Activated CD8-positive, alpha-beta memory T cell treated with anti-CD3 and anti-CD28 coated beads for 1 hour (primary cell): ENCODE measurements around the gene EMILIN3.

Experiments
- DNase-seq, 2 donors: peaks; one replicate each; pipeline ENCODE4 v3.0.0-alpha.2; 2020; ENCODE audit warnings: low read depth in 1 of 2; ENCODE audit errors: extremely low read depth in 1 of 2

EMILIN3 gene, protein sequence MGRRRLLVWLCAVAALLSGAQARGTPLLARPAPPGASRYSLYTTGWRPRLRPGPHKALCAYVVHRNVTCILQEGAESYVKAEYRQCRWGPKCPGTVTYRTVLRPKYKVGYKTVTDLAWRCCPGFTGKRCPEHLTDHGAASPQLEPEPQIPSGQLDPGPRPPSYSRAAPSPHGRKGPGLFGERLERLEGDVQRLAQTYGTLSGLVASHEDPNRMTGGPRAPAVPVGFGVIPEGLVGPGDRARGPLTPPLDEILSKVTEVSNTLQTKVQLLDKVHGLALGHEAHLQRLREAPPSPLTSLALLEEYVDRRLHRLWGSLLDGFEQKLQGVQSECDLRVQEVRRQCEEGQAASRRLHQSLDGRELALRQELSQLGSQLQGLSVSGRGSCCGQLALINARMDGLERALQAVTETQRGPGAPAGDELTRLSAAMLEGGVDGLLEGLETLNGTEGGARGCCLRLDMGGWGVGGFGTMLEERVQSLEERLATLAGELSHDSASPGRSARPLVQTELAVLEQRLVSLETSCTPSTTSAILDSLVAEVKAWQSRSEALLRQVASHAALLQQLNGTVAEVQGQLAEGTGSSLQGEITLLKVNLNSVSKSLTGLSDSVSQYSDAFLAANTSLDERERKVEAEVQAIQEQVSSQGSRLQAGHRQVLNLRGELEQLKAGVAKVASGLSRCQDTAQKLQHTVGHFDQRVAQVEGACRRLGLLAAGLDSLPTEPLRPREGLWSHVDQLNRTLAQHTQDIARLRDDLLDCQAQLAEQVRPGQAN

GRCh38 chr20:41366546-41367392 lies at the start of gene EMILIN3:
TSS of gene EMILIN3 (minus strand) at chr20:41366818. CDS start at chr20:41366634, 184 bp downstream.
- no peak for DNase-seq

- DNase-seq: no peak
Observed at GRCh38 chr20:41415191-41415590, 48.6 kb upstream of the EMILIN3 start.

DNA sequence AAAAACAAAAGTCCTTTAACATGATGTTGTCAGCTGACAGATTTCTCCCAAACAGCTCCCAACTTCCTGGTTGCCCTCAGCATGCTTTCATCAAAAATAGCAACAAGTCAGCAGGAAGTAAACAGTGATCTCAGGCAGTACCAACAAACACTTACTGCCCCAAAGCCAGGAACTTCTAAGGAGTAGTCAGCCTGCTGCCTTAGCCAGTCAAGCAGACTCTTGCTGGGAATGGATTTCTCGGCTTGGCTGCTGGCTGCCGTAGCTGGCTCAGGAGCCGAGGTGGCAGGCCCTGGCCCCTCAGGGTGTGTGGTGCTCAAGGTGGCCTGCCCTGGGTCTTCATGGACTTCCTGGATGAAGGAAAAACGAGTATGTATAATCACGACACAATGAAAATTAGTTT lies 46.6 kb upstream of the EMILIN3 start:
- no peak for DNase-seq

DNA sequence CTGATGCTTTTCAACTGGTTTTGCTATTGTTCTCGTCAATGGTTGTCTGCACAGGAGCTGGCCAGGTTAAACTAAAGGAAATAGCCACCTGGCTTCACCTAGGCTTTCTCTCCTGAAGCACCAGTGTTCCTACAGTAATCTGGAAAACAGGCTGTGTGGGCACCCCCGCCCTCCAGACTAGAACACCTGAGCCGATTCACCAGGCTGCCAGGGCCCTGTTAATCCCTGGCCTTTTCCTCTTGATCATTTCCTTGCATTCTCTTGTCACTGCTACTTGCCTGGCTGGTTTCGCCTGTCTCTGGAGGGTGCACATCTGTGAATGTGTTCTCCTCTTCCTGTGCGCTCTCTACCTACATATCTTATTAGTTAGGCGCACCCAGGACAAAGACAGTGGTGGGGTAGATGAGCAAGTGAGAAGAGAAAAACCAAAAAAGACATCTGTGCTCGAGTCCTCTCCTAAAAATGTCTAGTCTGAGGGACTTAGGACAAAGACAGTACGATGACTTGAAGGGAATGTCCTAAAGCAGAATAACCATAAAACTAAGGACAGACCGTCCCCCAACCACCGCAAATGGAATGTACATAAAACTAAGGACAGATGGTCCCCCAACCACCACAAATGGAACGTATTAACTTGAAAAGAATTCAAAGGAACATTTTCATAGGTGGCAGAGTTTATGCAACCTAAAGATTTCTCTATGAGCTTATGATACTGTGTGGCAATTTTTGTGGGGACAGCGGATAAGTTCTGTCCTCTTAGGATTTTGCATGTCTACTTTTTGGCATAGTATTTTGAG lies 45.9 kb upstream of the EMILIN3 start:
- no peak for DNase-seq

DNA sequence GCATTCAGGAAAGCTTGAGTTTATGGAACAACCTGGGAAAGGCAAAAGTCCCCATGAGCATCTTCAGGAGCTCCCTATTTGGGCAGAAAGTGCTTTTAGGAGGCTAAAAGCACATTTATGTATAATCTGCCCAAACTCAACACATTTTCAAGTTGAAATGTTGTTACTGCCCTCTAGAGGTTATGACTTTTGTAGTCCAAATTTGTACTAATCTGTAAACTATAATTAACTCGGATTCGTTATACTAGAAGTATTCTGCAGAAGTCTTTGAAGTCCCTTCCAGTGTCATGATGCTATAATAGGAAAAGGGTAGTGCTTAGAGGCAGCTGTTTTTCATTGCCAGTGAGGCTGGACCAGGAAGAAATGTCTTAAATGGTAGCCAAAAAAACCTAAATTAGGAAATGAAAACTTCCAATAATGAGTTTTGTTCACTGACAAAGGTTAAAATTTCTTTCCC lies 44.8 kb upstream of the EMILIN3 start:
- DNase-seq: no peak

- no peak for DNase-seq
Observed at GRCh38 chr20:41408986-41409385, 42.4 kb upstream of the EMILIN3 start.

DNA sequence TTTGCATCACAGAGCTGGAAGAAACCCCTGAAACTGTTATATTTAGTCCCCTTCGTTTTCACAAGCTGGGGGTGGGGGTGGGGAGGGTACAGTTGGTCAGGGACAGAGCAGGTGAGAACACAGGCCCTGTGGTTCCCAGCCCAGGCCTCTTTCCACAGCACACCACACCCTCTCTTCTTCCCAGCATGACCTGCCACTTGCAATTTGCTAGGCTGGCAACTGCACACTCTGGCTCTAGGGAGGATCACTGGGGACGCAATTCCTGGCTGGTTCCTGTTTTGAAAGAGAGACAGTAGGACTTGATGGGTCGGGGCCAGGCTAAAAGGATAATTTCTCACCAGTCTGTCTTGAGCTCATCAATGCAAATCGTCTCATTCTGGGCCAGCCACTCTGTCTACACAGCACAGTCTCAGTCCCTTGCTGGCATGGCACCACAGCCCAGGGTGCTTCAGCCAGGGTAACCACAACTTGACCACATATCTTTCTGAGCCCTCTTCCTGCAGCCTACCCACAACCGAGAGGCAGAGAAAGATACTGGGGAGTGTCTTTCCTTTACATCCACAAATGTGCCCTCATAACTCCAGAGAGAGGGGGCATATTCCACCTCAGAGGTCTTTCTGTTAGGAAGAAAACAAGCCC lies 41.7 kb upstream of the EMILIN3 start:
- no peak for DNase-seq

DNA sequence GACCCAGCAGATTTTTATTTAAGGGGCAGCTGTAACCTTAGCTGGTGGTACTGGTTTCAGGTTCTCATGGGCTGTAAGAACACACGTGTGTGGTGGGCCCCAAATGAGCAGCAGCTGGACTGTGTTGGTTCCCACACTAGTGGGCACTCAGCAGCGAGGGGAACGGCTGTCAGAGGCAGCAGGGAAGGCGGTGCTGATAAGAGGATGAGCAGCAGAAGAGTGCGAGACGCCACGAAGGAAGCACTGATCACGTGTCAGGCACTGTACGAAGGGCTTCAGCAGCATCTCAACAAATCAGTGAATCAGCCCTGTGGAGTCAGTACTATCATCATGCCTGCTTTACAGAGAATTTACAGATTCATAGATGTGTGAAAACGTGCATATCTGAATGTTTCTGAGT lies 41.0 kb upstream of the EMILIN3 start:
- no peak for DNase-seq

- DNase-seq: no peak
Observed at GRCh38 chr20:41406896-41407444, 40.4 kb upstream of the EMILIN3 start.

DNA sequence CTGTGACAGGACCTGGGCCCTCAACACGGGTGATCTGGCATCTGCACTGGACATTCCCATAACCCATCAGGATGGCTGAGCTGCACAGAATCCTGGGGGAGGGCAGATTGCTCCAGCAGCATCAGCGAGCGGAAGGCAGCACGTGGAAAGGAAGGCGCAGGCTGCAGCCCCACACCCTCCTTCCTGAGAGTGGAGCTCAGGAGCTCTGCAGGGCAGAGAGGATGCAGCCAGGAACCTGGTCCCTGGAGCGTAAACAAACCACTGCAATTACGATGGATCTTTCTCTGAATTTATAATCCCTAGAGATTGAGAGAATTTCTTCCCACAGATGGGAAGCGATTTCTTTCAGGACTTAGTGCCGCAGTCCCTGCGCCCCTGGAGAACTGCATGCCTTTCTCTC lies 39.7 kb upstream of the EMILIN3 start:
- no peak for DNase-seq

DNA sequence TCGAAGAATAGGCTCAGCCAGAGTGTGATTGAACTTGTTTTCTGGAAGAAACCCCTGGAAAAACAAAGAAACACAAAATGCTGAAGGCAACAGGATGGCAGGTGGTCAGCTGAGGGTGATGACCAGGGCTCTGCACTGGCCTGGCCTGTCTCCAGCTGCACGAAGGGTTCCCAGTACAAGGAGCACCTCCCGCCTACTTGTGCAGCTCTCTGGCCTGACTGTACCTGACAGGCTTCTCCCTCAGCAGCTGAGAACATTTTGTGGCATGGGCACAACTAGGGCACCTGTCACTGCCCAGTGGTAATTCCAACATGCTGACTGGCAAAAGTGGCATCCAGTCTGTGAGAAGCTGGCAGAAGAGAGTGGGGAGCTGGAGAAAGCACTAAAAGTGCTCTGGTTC lies 38.8 kb upstream of the EMILIN3 start:
- no peak for DNase-seq

DNA sequence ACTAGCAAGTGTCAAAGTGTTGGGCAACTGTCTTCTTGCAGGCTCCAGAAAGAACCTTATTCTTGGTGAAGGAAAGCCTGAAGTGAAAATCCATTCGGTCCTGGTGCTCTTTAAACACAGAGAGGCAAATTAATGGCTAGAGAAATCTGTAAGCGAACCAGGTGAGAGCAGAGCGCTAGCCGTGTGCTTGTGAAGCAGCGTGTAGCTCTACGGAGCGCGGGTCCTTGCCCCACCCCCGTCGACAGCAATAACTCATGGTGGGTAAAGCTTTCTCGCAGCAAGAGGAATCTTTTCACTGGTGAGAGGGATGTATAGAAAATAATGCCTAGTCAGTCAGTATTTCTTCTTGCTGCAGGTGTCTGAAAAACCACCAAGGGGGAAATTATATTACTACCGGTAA lies 37.0 kb upstream of the EMILIN3 start:
- DNase-seq: no peak

DNA sequence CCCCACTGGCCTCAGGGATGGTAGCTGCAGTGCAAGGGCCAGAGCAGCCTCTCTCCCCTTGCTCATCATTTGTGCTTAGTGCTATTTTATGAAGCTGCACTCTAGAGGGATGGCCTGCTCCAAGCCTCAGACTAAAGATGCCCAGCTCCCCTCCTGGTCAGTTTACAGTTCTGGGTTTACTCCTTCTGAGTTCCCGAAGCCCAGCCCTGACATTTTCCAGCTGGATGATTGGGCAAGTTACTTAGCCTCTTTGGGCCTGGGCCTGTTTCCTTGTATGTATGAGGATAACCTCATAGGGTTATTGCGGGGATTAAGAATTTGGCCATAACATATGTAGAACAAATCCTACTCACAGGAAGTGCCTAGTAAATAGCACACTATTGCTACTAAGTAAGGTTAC lies 31.8 kb upstream of the EMILIN3 start:
- no peak for DNase-seq

GRCh38 chr20:41395667-41396664 lies 29.3 kb upstream of the EMILIN3 start:
- no peak for DNase-seq

DNA sequence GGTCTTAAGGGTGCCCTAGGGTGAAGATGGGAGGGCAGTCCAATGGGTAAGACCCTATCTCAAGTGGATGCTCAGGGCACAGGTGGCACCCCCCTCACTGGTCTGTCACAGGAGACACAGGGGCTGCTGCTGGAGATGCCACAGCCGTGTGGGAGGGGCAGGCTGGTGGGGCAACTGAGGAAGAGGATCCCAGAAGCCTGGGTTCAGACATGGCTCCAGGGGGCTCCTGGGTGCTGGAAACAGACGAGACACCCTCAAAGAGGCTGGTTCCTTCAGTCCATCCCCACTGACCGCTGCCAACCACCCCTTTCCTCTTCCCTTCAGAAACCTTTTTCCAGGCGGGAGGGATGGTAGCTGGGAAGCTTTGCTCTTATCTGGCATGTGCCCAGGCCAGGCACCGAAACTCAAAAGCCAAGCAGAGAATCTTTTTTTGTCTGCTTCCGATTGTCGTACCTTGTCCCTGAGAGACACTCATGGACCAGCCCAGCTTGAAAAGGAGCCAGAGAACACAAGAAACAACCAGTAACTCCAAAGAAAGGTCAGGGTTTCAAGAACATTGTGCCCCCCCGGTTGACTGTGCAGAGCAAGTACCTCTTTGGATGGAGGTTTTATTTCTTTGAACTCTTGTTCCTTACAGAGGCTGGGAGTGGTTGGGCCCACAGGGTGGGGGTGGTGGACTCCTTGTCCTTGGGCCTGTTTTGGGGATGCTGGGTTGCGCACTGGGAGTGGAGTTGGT lies 28.5 kb upstream of the EMILIN3 start:
- DNase-seq: no peak

DNA sequence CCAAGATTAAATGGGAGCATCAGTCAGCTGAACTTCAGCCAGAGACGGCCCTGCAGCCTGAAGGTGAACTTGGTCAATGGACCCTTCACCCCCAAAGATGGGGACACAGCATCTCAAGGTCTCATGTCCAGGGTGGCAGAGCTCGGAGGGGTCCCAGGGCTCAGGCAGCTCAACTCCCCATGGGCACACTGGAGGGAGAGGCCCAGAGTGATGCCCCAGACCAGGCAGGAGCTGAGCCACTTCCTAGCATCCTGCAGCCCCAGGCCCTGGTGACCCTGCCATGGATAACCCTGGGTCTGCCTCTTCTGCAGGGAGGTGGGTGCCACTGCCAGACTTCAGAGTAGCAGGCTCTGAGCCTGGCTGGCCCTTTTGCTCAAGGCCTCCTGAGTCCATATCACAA lies 27.5 kb upstream of the EMILIN3 start:
- no peak for DNase-seq

- DNase-seq: no peak
Observed at GRCh38 chr20:41393705-41394066, 27.1 kb upstream of the EMILIN3 start.
